B cell (primary cell): ENCODE results near the gene KRT80. TPM values are rescaled to one million over a fixed set of nuclear protein-coding genes. Genes with fewer than 3 reads are reported as not detected.

Experiments used
- ATAC-seq: fragments of 200-7000 bp; cut with Tn5 transposase; one replicate; pipeline ENCODE4 v1.10.0; 2021; ENCODE audit warnings: low read depth, mild to moderate bottlenecking, moderate number of reproducible peaks, moderate library complexity
- CTCF ChIA-PET: fragments of 350-600 bp; sonication (Branson Sonifier 250); formaldehyde crosslinking; loops from one replicate; lab custom pipeline; 2021; ENCODE audit warnings: antibody characterized with exemption, inconsistent platforms; lab: Charles Lee
- POLR2A ChIA-PET: fragments of 350-600 bp; sonication (Branson Sonifier 250); formaldehyde crosslinking; loops from one replicate; lab custom pipeline; 2021; ENCODE audit warnings: antibody characterized with exemption; lab: Charles Lee
- DNase-seq: peaks from one replicate; pipeline ENCODE4 v3.0.0; 2013
- H2AFZ ChIP-seq: 2 replicates; pipeline ENCODE4 v1.6.1; 2012; ENCODE audit warnings: mild to moderate bottlenecking, low read depth, low read length; ENCODE audit not compliant: insufficient read depth, poor library complexity, severe bottlenecking
- H3K27ac ChIP-seq, 2 donors: 1 replicate in 1 of 2; 2 replicates in 1 of 2; pipeline ENCODE4 v1.5.1; 2012 to 2013; ENCODE audit warnings: low read length in 2 of 2, mild to moderate bottlenecking in 2 of 2, moderate library complexity in 1 of 2
- H3K27me3 ChIP-seq, 4 experiments: fragments of 200-600 bp in 1 of 4; sonication (generic) in 1 of 4; replicated peaks in 1 of 4; 1 replicate in 2 of 4; 2 replicates in 2 of 4; pipeline versions ENCODE4 v1.6.1 to v1.7.0; 2013 to 2016; ENCODE audit warnings: low read length in 3 of 4, mild to moderate bottlenecking in 2 of 4, mixed read lengths in 1 of 4, moderate library complexity in 1 of 4; ENCODE audit not compliant: insufficient read depth in 4 of 4, control insufficient read depth in 3 of 4; ENCODE audit errors: control extremely low read depth in 1 of 4
- H3K36me3 ChIP-seq, 2 experiments: replicated peaks in 1 of 2; 1 replicate in 1 of 2; 2 replicates in 1 of 2; pipeline versions ENCODE4 v1.6.1 to v1.7.1; 2013; ENCODE audit warnings: low read length in 1 of 2; ENCODE audit not compliant: insufficient read depth in 2 of 2, control insufficient read depth in 1 of 2; ENCODE audit errors: control extremely low read depth in 1 of 2, extremely low read depth in 1 of 2
- H3K4me1 ChIP-seq, 2 donors: fragments of 200-600 bp in 1 of 2; sonication (generic) in 1 of 2; 1 replicate in 1 of 2; 2 replicates in 1 of 2; pipeline versions ENCODE4 v1.5.1 to v1.6.1; 2013 to 2017; ENCODE audit warnings: low read length in 2 of 2; ENCODE audit not compliant: control insufficient read depth in 2 of 2, insufficient read depth in 2 of 2
- H3K4me2 ChIP-seq: replicated peaks from 2 replicates; pipeline ENCODE3; 2012; ENCODE audit warnings: mild to moderate bottlenecking, low read depth, low read length; ENCODE audit not compliant: poor library complexity, severe bottlenecking
- H3K4me3 ChIP-seq, 5 experiments: fragments of 200-600 bp in 1 of 5; sonication (generic) in 1 of 5; 1 replicate in 3 of 5; 2 replicates in 2 of 5; pipeline versions ENCODE4 v1.5.1 to v1.7.0; 2011 to 2016; ENCODE audit warnings: low read length in 4 of 5, mild to moderate bottlenecking in 4 of 5, low read depth in 2 of 5, control low read depth in 1 of 5, moderate library complexity in 1 of 5; ENCODE audit not compliant: insufficient read depth in 1 of 5; ENCODE audit errors: control extremely low read depth in 1 of 5, extremely low read depth in 1 of 5
- H3K79me2 ChIP-seq: fragments of 200-600 bp; sonication (generic); one replicate; pipeline ENCODE4 v1.6.0; 2016; ENCODE audit warnings: low read length; ENCODE audit not compliant: control insufficient read depth, insufficient read depth
- H3K9ac ChIP-seq: fragments of 200-600 bp; sonication (generic); 2 replicates; pipeline ENCODE4 v1.6.1; 2017; ENCODE audit warnings: mild to moderate bottlenecking, low read length, moderate library complexity
- H3K9me3 ChIP-seq, 3 donors: one replicate each; pipeline versions ENCODE4 v1.6.1 to v1.7.1; 2013; ENCODE audit warnings: low read length in 2 of 3; ENCODE audit not compliant: control insufficient read depth in 2 of 3, insufficient read depth in 1 of 3; ENCODE audit errors: control extremely low read depth in 1 of 3
- H4K20me1 ChIP-seq: 2 replicates; pipeline ENCODE4 v1.6.0; 2012; ENCODE audit warnings: mild to moderate bottlenecking, low read length; ENCODE audit not compliant: insufficient read depth, control insufficient read depth, poor library complexity, severe bottlenecking
- H3K27ac Mint-ChIP-seq: one replicate; pipeline ENCODE4 v1.8.0; 2021; ENCODE audit warnings: mixed read lengths
- H3K27me3 Mint-ChIP-seq: one replicate; pipeline ENCODE4 v1.8.0; 2021; ENCODE audit warnings: mixed read lengths
- H3K4me1 Mint-ChIP-seq: one replicate; pipeline ENCODE4 v1.8.0; 2021; ENCODE audit warnings: mixed read lengths
- H3K4me3 Mint-ChIP-seq: one replicate; pipeline ENCODE4 v1.8.0; 2021; ENCODE audit warnings: mixed read lengths
- H3K9me3 Mint-ChIP-seq: one replicate; pipeline ENCODE4 v1.8.0; 2022; ENCODE audit warnings: mixed read lengths; ENCODE audit not compliant: insufficient read depth
- EZH2 ChIP-seq: IDR thresholded peaks from 2 replicates; pipeline ENCODE4 v1.6.1; 2012; ENCODE audit warnings: borderline replicate concordance, low read depth, mild to moderate bottlenecking, moderate library complexity, low read length; ENCODE audit not compliant: insufficient read depth, poor library complexity, severe bottlenecking
- WGBS: methylation state at CpG from one replicate; pipeline ENCODE4 v1.1.5; 2013; ENCODE audit warnings: missing lambda C conversion rate; ENCODE audit not compliant: insufficient coverage; 5-methylcytosine and 5-hydroxymethylcytosine counted together
- intact Hi-C: fragments of 100-400 bp; cut with micrococcal nuclease; formaldehyde crosslinking; loops from one replicate; pipeline ENCODE4 v1.10.0; 2022
- polyA plus RNA-seq: library from polyadenylated mRNA; depleted of rRNA; stranded (reverse); fragments of >200 nt; gene quantifications from 2 replicates; pipeline ENCODE4 v1.2.3, GENCODE V29; 2012
- total RNA-seq, 2 donors: library from RNA; stranded (reverse); fragments of 120-200 nt in 1 of 2; gene quantifications; 1 replicate in 1 of 2; 2 replicates in 1 of 2; pipeline versions ENCODE4 v1.2.3 to v1.2.4, GENCODE V29; 2013 to 2022
- TF ChIP-seq, protein P1 (sequence below): fragments of 200-600 bp; IDR thresholded peaks from one replicate; pipeline ENCODE4 v1.8.0; 2022; ENCODE audit warnings: antibody characterized with exemption, mild to moderate bottlenecking

KRT80 gene
- total and polyA plus RNA-seq, 2 donors (not counting 1 experiment from before 2014, with no cell fraction given), result not detected

DNA sequence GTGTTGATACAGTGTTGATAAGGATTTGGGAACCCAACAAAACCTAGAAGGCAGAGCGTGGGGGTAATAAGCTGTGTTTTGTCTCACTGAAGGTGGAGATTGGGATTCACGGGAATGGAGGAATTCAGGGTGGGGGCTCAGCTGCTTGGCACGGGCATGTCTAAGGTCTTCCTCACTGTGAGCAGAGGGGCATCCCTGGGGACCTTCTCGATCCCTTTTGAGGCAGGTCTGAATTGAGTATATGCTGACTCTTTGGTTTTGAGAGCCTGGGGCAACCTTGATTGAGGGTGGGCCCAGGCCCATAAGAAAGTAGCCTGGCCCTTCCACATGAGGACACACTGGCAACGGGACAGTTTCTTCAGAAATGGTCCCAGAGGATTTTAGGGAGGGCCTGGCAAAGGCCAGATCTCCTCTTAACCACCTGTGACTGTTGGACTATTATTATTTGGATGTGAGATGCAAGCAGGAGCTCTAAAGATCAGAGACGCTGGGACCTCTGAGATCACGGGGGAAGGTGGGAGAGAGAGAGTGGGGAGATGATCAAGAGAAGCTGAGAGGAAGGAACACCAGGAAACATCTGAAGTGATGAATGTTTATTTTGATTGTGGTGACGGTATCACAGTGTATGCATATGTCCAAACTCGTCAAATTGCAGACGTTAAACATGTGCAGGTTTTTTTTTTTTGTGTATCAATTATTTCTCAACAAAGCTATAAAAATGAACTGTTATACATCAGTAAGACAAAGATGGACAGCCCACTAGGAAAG is 63.9 kb downstream of the KRT80 start:
- H3K27me3 ChIP-seq, result peaks cover 0 to 23% (median 7%) of the 10 kb centered on the region in 4 experiments

More for the DNA sequence above, 63.9 kb downstream of the KRT80 start:
- DNase-seq, result no peak
- Histone ChIP-seq H3K27ac (no peak overlapping the region), H4K20me1 (no peaks in the 10 kb centered on the region), H3K4me2 (no peak overlapping the region), H2AFZ (no peak overlapping the region), H3K36me3 (no peaks in the 10 kb centered on the region), H3K4me3 (no peak overlapping the region), H3K79me2 (no peaks in the 10 kb centered on the region), H3K4me1 (no peaks in the 10 kb centered on the region), H3K9me3 (peaks cover 0 to 12% (median 0%) of the 10 kb centered on the region in 3 donors), H3K9ac (no peak overlapping the region)
- no peak for ATAC-seq
- Mint-ChIP-seq H3K27ac (no peak overlapping the region), H3K27me3 (peaks cover 22% of the 10 kb centered on the region), H3K9me3 (no peaks in the 10 kb centered on the region), H3K4me3 (no peak overlapping the region), H3K4me1 (no peaks in the 10 kb centered on the region)
- ChIA-PET POLR2A (no interaction called here), CTCF (interaction anchor here (1.1 to 2.3 kb wide), 4 partner anchors 11 to 200 kb away, joined by 3 to 10 read pairs (median 4); no protein-coding TSS in a partner anchor)
- TF ChIP-seq, protein P1, sequence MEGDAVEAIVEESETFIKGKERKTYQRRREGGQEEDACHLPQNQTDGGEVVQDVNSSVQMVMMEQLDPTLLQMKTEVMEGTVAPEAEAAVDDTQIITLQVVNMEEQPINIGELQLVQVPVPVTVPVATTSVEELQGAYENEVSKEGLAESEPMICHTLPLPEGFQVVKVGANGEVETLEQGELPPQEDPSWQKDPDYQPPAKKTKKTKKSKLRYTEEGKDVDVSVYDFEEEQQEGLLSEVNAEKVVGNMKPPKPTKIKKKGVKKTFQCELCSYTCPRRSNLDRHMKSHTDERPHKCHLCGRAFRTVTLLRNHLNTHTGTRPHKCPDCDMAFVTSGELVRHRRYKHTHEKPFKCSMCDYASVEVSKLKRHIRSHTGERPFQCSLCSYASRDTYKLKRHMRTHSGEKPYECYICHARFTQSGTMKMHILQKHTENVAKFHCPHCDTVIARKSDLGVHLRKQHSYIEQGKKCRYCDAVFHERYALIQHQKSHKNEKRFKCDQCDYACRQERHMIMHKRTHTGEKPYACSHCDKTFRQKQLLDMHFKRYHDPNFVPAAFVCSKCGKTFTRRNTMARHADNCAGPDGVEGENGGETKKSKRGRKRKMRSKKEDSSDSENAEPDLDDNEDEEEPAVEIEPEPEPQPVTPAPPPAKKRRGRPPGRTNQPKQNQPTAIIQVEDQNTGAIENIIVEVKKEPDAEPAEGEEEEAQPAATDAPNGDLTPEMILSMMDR, result no peak
- no peak for TF ChIP-seq EZH2
- 61% methylated on average over 7 of the region's 10 CpGs for WGBS
- intact Hi-C loops, result no loop called here
